OCI-LY7 (cell line): ENCODE data around the gene VEGFB. TPM values are rescaled to one million over a fixed set of nuclear protein-coding genes. Genes with fewer than 3 reads are reported as not detected.

ENCODE experiments used
- BruUV-seq: library from RNA; stranded (reverse); fragments of 400-500 nt; replicated peaks from 2 replicates; lab custom pipeline; 2021; lab: Mats Ljungman, UMichigan
- CTCF ChIA-PET: fragments of 300-600 bp; sonication (Branson Sonifier 250); formaldehyde crosslinking; loops from one replicate; lab custom pipeline; 2022; ENCODE audit warnings: antibody characterized with exemption; ENCODE audit not compliant: unreplicated experiment; lab: Charles Lee
- POLR2A ChIA-PET: fragments of 300-600 bp; sonication (Branson Sonifier 250); formaldehyde crosslinking; loops from one replicate; lab custom pipeline; 2022; ENCODE audit warnings: antibody characterized with exemption; lab: Charles Lee
- DNase-seq: peaks from one replicate; pipeline ENCODE4 v3.0.0-alpha.2; 2015; ENCODE audit warnings: low spot score
- H2AFZ ChIP-seq: fragments of 200-600 bp; sonication (generic), shearing (Covaris generic); 2 replicates; pipeline ENCODE4 v1.6.1; 2014; ENCODE audit warnings: mild to moderate bottlenecking, antibody characterized with exemption, low read length, moderate library complexity
- H3K27ac ChIP-seq: fragments of 200-600 bp; sonication (generic); 2 replicates; pipeline ENCODE4 v1.5.1; 2014; ENCODE audit warnings: mixed run types, low read depth, mild to moderate bottlenecking, moderate library complexity, low read length, inconsistent platforms; ENCODE audit not compliant: poor library complexity, severe bottlenecking
- H3K36me3 ChIP-seq: fragments of 200-600 bp; sonication (generic); 2 replicates; pipeline ENCODE4 v1.6.1; 2014; ENCODE audit warnings: mild to moderate bottlenecking, antibody characterized with exemption, low read length, moderate library complexity, mixed read lengths; ENCODE audit not compliant: insufficient read depth
- H3K4me1 ChIP-seq: fragments of 200-600 bp; sonication (generic); 2 replicates; pipeline ENCODE4 v1.5.1; 2014; ENCODE audit warnings: mild to moderate bottlenecking, low read length; ENCODE audit not compliant: insufficient read depth, poor library complexity, severe bottlenecking
- H3K4me2 ChIP-seq: fragments of 200-600 bp; sonication (generic); 2 replicates; pipeline ENCODE4 v1.6.1; 2014; ENCODE audit warnings: mild to moderate bottlenecking, low read length
- H3K4me3 ChIP-seq: fragments of 200-600 bp; sonication (generic); 2 replicates; pipeline ENCODE4 v1.5.1; 2014; ENCODE audit warnings: mild to moderate bottlenecking, low read depth, low read length; ENCODE audit not compliant: poor library complexity, severe bottlenecking
- H3K79me2 ChIP-seq: fragments of 200-600 bp; sonication (generic); 2 replicates; pipeline ENCODE4 v1.6.1; 2016; ENCODE audit warnings: low read depth, mild to moderate bottlenecking, low read length, moderate library complexity, mixed read lengths; ENCODE audit not compliant: insufficient read depth
- H3K9me2 ChIP-seq: fragments of 200-600 bp; sonication (generic); 2 replicates; pipeline ENCODE4 v1.6.1; 2016; ENCODE audit warnings: mild to moderate bottlenecking, low read length, mixed read lengths; ENCODE audit not compliant: insufficient read depth
- H3K9me3 ChIP-seq: fragments of 200-600 bp; sonication (generic); 2 replicates; pipeline ENCODE4 v1.6.1; 2014; ENCODE audit warnings: mild to moderate bottlenecking, mixed run types, low read length, mixed read lengths
- H4K20me1 ChIP-seq: fragments of 200-600 bp; sonication (generic); 2 replicates; pipeline ENCODE4 v1.6.1; 2014; ENCODE audit warnings: mild to moderate bottlenecking, antibody characterized with exemption, low read length, moderate library complexity, mixed read lengths; ENCODE audit not compliant: insufficient read depth
- EZH2phosphoT487 ChIP-seq: fragments of 200-600 bp; sonication (generic); IDR thresholded peaks from 2 replicates; pipeline ENCODE4 v1.6.1; 2018; ENCODE audit warnings: low read depth, borderline replicate concordance, mild to moderate bottlenecking, mixed run types, antibody characterized with exemption, low read length, moderate library complexity, mixed read lengths
- intact Hi-C: fragments of 100-400 bp; cut with micrococcal nuclease; formaldehyde crosslinking; loops from one replicate; pipeline ENCODE4 v1.10.0; 2022; ENCODE audit not compliant: unreplicated experiment
- total RNA-seq, 2 experiments: library from RNA; depleted of rRNA in 1 of 2; stranded (reverse); fragments of >200 nt in 1 of 2; shearing (Covaris generic) in 1 of 2; gene quantifications; 2 replicates each; pipeline ENCODE4 v1.2.3, GENCODE V29; 2014 to 2022
- TF ChIP-seq, protein P1 (sequence below): fragments of 200-600 bp; sonication (generic); conservative IDR thresholded peaks from 2 replicates; pipeline ENCODE4 v1.5.1; 2014; ENCODE audit warnings: mild to moderate bottlenecking, antibody characterized with exemption, low read length, moderate library complexity, mixed read lengths

VEGFB gene
- total RNA-seq, 2 experiments from 2014 or later = 35.3 to 59.6 TPM

DNA sequence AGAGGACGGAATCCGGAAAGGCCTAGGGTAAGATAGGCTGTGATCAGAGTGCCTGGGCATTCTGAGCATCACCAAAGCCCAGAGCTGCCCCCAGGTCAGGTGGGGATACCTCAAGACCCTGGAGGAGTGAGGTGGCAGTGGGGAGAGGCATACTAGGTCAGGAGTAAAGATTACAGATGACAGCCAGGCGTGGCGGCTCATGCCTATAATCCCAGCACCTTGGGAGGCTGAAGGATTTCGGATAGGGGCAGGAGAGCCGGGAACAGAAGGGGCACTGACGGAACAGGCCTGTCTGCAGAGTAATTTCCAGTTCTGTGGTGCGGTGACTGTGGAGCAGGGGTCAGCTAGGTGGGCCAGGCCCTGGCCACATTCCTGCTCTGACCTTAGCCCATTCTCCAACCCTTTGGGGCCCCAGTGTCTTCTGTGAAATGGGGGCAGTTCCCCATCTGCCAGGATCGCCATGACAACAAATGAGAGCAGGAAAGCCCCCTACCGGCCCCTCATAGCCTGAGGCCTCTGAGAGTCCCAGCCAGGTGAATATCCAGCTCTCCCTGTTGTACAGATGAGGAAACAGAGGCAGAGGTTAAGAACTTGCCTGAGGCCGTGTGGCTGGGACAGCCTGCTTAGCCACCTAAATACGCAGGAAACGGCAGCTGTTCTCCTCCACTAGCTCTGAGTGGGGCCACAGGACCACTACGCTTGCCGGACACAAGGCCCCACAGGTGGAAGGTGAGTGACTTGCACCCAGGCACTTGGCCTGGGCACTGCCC, 40.8 kb downstream of the VEGFB start:
- intact Hi-C loops = no loop called here
- no TSS peak for BruUV-seq
- TF ChIP-seq EZH2phosphoT487 = no peak
- TF ChIP-seq, protein P1, sequence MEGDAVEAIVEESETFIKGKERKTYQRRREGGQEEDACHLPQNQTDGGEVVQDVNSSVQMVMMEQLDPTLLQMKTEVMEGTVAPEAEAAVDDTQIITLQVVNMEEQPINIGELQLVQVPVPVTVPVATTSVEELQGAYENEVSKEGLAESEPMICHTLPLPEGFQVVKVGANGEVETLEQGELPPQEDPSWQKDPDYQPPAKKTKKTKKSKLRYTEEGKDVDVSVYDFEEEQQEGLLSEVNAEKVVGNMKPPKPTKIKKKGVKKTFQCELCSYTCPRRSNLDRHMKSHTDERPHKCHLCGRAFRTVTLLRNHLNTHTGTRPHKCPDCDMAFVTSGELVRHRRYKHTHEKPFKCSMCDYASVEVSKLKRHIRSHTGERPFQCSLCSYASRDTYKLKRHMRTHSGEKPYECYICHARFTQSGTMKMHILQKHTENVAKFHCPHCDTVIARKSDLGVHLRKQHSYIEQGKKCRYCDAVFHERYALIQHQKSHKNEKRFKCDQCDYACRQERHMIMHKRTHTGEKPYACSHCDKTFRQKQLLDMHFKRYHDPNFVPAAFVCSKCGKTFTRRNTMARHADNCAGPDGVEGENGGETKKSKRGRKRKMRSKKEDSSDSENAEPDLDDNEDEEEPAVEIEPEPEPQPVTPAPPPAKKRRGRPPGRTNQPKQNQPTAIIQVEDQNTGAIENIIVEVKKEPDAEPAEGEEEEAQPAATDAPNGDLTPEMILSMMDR = no peak
- Histone ChIP-seq H3K27ac (no peak overlapping the region), H4K20me1 (no peaks in the 10 kb centered on the region), H3K4me2 (no peak overlapping the region), H3K9me2 (no peaks in the 10 kb centered on the region), H3K79me2 (peaks cover 11% of the 10 kb centered on the region; the same call in 1 of the 2 replicates), H2AFZ (no peak overlapping the region), H3K4me3 (no peak overlapping the region), H3K36me3 (peaks cover 13% of the 10 kb centered on the region; the same call in 1 of the 2 replicates), H3K9me3 (no peaks in the 10 kb centered on the region), H3K4me1 (peaks cover 9% of the 10 kb centered on the region)
- CTCF ChIA-PET = no interaction called here
- no peak for DNase-seq
- POLR2A ChIA-PET = interaction anchor here (0.7 kb wide), 1 partner anchor 29 kb away, joined by 10 read pairs; no protein-coding TSS in a partner anchor

DNA sequence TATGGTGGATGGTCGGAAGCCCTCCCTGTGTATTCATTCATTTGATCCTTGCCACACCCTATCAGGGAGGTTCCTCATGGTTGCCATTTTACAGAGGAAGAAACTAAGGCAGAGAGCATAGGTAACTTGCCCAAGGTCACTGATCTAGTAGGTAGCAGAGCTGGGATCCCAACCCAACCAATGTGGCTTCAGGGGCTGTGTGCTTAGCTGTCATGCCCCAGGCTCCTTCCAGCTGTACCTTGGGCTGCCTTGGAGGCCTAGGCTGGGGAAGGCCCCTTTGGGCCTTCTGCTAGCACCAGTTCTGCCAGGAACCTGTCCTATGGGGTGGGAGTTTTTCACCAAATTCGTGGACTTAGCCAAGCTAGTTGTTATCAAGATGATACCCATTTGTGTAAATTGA, 41.5 kb downstream of the VEGFB start:
- ChIA-PET POLR2A (no interaction called here), CTCF (no interaction called here)
- Histone ChIP-seq H2AFZ (no peak overlapping the region), H3K27ac (no peak overlapping the region), H3K9me2 (no peaks in the 10 kb centered on the region), H3K79me2 (peaks cover 11% of the 10 kb centered on the region; the same call in 1 of the 2 replicates), H3K4me1 (peaks cover 9% of the 10 kb centered on the region), H3K4me3 (no peak overlapping the region), H4K20me1 (no peaks in the 10 kb centered on the region), H3K9me3 (no peaks in the 10 kb centered on the region), H3K4me2 (no peak overlapping the region), H3K36me3 (peaks cover 13% of the 10 kb centered on the region; the same call in 1 of the 2 replicates)
- BruUV-seq = no TSS peak
- no peak for TF ChIP-seq EZH2phosphoT487
- TF ChIP-seq, protein P1 = no peak
- no peak for DNase-seq
- intact Hi-C loops = no loop called here
